ENCODE measurements around the gene MAN1B1. TPM values are rescaled to one million over a fixed set of nuclear protein-coding genes. Genes with fewer than 3 reads are reported as not detected.

Gene MAN1B1
- total and polyA plus RNA-seq, 4 donors = 38.3 to 81.3 (median 62.3) TPM

- WGBS (ENCODE audit: insufficient coverage) = 90% methylated on average over 38 of the region's 38 CpGs
- H3K4me1 ChIP-seq (ENCODE audit: control insufficient read depth, insufficient read depth, low read length) = peaks cover 6% of the 10 kb centered on the region
- no peaks in the 10 kb centered on the region for H3K9me3 ChIP-seq (ENCODE audit: control insufficient read depth, insufficient read depth, low read length)
- H3K36me3 ChIP-seq (ENCODE audit: control insufficient read depth, insufficient read depth, low read length) = peaks cover 83% of the 10 kb centered on the region
- H3K4me3 ChIP-seq (ENCODE audit: low read depth, low read length) = no peak overlapping the region
- peaks cover 9% of the 10 kb centered on the region for H3K27me3 ChIP-seq (ENCODE audit: control insufficient read depth, insufficient read depth, low read length)
- no peak for DNase-seq (ENCODE audit: low read depth in 4 of 6, low spot score in 6 of 6)
- no peak overlapping the region for H3K27ac ChIP-seq (ENCODE audit: low read depth, low read length)
Observed at GRCh38 chr9:137110147-137110910, 23.5 kb downstream of the MAN1B1 start.

- no peak for DNase-seq (ENCODE audit: low read depth in 4 of 6, low spot score in 6 of 6)
- peaks cover 74% of the 10 kb centered on the region for H3K36me3 ChIP-seq (ENCODE audit: control insufficient read depth, insufficient read depth, low read length)
- peaks cover 12% of the 10 kb centered on the region for H3K27me3 ChIP-seq (ENCODE audit: control insufficient read depth, insufficient read depth, low read length)
- 89% methylated on average over 28 of the region's 28 CpGs for WGBS (ENCODE audit: insufficient coverage)
- H3K4me3 ChIP-seq (ENCODE audit: low read depth, low read length) = no peak overlapping the region
- H3K9me3 ChIP-seq (ENCODE audit: control insufficient read depth, insufficient read depth, low read length) = no peaks in the 10 kb centered on the region
- H3K27ac ChIP-seq (ENCODE audit: low read depth, low read length) = no peak overlapping the region
- H3K4me1 ChIP-seq (ENCODE audit: control insufficient read depth, insufficient read depth, low read length) = peaks cover 14% of the 10 kb centered on the region
Observed at GRCh38 chr9:137110911-137111787, 24.4 kb downstream of the MAN1B1 start.

- 87% methylated on average over 29 of the region's 35 CpGs for WGBS (ENCODE audit: insufficient coverage)
- Histone ChIP-seq H3K27me3 (ENCODE audit: control insufficient read depth, insufficient read depth, low read length) (peaks cover 12% of the 10 kb centered on the region), H3K4me3 (ENCODE audit: low read depth, low read length) (no peak overlapping the region), H3K27ac (ENCODE audit: low read depth, low read length) (no peak overlapping the region), H3K9me3 (ENCODE audit: control insufficient read depth, insufficient read depth, low read length) (no peaks in the 10 kb centered on the region), H3K4me1 (ENCODE audit: control insufficient read depth, insufficient read depth, low read length) (peaks cover 16% of the 10 kb centered on the region), H3K36me3 (ENCODE audit: control insufficient read depth, insufficient read depth, low read length) (peaks cover 66% of the 10 kb centered on the region)
- DNase-seq (ENCODE audit: low read depth in 4 of 6, low spot score in 6 of 6) = no peak
Observed at GRCh38 chr9:137111788-137112563, 25.2 kb downstream of the MAN1B1 start.

DNA sequence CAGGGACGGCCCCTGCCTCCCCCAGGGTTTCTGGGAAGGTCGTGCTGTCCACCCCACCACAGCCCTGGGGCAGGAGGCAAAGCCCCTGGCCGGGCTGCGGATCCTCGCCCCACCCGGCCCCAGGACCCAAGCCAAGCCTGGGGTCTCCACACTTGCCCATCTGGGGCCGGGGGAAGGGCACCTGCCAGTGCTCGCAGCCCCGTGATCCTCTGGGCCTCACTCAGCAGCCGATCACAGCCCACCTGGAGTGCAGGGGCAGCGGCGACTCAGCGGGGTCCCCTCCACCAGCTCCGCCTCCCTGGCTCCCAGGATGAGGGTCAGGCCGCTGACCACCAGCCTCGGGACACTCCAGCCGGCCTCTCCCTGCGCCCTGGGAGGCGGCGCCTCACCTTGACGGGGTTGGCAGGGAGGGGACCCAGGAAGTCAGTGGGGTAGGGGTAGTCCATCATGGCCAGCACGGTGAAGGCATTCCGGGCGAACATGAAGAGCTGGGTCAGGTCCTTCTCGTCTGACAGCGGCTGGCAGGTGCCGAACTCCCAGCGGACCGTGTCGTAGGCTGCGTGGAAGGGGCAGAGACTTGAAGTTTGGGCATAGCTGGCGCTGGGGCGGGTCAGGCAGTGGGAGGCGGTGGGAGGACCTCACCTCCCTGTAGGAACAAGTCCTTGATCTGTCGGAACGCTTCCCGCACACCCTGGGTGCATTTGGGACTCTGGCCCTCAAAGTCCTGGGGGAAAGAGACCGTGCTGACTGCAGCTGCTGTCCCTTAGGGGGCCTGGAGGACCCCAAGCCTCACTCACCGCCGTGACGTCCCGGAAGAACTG lies 26.0 kb downstream of the MAN1B1 start:
- 85% methylated on average over 42 of the region's 42 CpGs for WGBS (ENCODE audit: insufficient coverage)
- peaks cover 62% of the 10 kb centered on the region for H3K36me3 ChIP-seq (ENCODE audit: control insufficient read depth, insufficient read depth, low read length)

DNA sequence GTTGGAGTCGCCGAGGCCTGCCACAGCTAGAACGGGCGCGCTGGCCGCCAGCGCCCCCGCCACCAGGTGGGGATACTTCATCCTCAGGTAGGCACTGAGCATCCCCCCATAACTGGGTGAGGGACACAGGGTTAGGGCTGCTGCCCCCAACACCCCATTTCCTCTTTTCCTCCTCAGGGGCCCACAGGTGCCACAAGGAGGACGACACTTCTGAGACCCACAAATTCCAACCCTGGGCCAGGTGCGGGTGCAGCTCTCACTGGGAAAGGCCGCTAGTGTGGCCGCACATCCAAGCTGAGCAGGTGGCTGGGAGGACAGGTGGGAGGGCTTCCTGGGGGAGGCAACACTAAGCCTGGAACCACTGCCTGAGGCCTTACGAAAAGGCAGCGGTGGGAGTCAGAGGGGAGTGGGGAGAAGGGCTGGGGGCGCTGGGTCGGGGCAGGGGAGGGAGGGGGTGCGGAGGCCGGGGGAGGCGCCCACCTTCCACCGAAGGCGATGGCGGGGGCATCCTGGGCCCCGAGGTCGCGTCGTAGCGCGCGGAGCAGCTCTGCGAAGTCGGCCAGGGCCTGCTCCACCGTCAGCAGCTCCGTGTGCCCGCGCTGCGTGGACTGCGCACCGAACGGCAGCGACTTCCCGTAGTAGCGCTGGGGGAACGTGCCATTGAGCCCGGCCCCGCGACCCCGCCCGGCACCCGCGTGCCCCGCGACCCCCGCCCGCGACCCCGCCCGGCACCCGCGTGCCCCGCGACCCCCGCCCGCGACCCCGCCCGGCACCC lies 26.8 kb downstream of the MAN1B1 start:
- H3K27ac ChIP-seq (ENCODE audit: low read depth, low read length) = no peak overlapping the region
- DNase-seq (ENCODE audit: low read depth in 4 of 6, low spot score in 6 of 6) = peak in 1 of 6 donors; percentile 15

More for the DNA sequence above, 26.0 kb downstream of the MAN1B1 start:
- no peak for DNase-seq (ENCODE audit: low read depth in 4 of 6, low spot score in 6 of 6)
- Histone ChIP-seq H3K27me3 (ENCODE audit: control insufficient read depth, insufficient read depth, low read length) (peaks cover 12% of the 10 kb centered on the region), H3K4me3 (ENCODE audit: low read depth, low read length) (no peak overlapping the region), H3K27ac (ENCODE audit: low read depth, low read length) (no peak overlapping the region), H3K4me1 (ENCODE audit: control insufficient read depth, insufficient read depth, low read length) (peaks cover 22% of the 10 kb centered on the region), H3K9me3 (ENCODE audit: control insufficient read depth, insufficient read depth, low read length) (no peaks in the 10 kb centered on the region)

DNA sequence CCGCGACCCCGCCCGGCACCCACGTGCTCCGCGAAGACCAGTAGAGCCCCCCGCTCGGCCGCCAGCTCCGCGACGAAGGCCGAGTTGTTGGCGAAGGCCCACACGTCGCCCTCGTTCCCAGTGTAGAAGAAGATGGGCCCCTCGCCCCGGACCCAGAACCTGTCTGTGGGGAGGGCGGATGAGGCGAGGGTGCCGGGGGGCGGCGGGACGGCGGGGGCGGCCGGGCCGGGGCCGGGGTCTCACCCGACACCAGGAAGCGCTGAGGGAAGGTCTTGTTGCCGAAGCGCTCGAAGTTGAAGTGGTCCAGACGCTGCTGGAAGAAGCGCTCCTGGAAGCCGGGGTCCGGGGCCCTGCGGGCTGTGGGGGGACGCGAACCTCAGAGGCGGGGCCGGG lies 27.4 kb downstream of the MAN1B1 start:
- no peak for DNase-seq (ENCODE audit: low read depth in 4 of 6, low spot score in 6 of 6)
- H3K9me3 ChIP-seq (ENCODE audit: control insufficient read depth, insufficient read depth, low read length) = no peaks in the 10 kb centered on the region
- WGBS (ENCODE audit: insufficient coverage) = 0% methylated on average over 37 of the region's 45 CpGs
- peaks cover 12% of the 10 kb centered on the region for H3K27me3 ChIP-seq (ENCODE audit: control insufficient read depth, insufficient read depth, low read length)
- no peak overlapping the region for H3K27ac ChIP-seq (ENCODE audit: low read depth, low read length)
- H3K4me1 ChIP-seq (ENCODE audit: control insufficient read depth, insufficient read depth, low read length) = peaks cover 22% of the 10 kb centered on the region
- peaks cover 47% of the 10 kb centered on the region for H3K36me3 ChIP-seq (ENCODE audit: control insufficient read depth, insufficient read depth, low read length)
- peak overlapping the region; percentile 18 for H3K4me3 ChIP-seq (ENCODE audit: low read depth, low read length)

More for the DNA sequence above, 26.8 kb downstream of the MAN1B1 start:
- H3K4me3 ChIP-seq (ENCODE audit: low read depth, low read length) = no peak overlapping the region
- H3K9me3 ChIP-seq (ENCODE audit: control insufficient read depth, insufficient read depth, low read length) = no peaks in the 10 kb centered on the region
- peaks cover 54% of the 10 kb centered on the region for H3K36me3 ChIP-seq (ENCODE audit: control insufficient read depth, insufficient read depth, low read length)
- peaks cover 22% of the 10 kb centered on the region for H3K4me1 ChIP-seq (ENCODE audit: control insufficient read depth, insufficient read depth, low read length)
- peaks cover 12% of the 10 kb centered on the region for H3K27me3 ChIP-seq (ENCODE audit: control insufficient read depth, insufficient read depth, low read length)
- 9% methylated on average over 48 of the region's 66 CpGs for WGBS (ENCODE audit: insufficient coverage)

DNA sequence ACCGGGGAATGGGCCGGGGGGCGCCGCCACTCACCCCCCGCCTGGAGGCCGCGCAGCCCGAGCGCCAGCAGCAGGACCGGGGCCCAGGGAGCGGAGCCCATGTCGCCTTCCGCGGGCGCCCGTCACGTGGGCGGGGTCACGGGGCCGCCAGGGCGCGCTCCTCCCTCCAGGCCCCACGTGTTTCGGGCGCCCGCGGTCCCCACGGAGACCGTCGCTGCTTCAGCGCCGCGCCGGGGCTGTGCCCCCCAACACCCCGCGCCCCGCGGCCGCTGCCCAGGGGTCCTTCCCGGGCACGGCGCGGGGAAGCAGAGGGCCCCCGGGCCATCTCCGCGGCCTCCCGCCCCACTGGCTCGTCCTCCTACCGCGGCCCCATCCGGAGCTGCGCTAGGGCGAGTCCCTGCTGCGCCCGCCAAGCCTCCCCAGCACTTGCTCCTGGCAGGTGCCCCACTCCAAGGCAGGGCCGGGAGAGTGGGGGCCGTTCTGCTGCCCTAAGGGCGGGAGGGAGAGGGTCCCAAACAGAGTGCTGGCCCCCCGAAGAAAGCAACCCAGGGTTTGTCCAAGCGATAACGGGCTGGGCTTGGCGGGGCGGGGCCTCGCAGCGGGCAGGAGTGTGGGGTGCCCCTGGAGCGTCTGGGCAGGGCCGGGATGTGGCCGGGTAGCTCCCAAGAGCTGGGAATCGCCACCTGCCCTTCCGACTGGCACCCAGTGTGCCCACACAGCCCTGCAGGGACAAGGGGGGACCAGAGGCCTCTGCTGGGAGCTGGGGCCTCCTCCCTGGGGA lies 28.0 kb downstream of the MAN1B1 start, which contains the start of gene DPP7:
TSS of gene DPP7 (minus strand) at position 121 of the 781 bp plus-strand sequence. CDS start at position 101, 20 bp downstream.
- DNase-seq (ENCODE audit: low read depth in 4 of 6, low spot score in 6 of 6) = peak in 2 of 6 donors; percentile 62 to 78
- no peaks in the 10 kb centered on the region for H3K9me3 ChIP-seq (ENCODE audit: control insufficient read depth, insufficient read depth, low read length)
- peaks cover 12% of the 10 kb centered on the region for H3K27me3 ChIP-seq (ENCODE audit: control insufficient read depth, insufficient read depth, low read length)
- WGBS (ENCODE audit: insufficient coverage) = 4% methylated on average over 70 of the region's 70 CpGs
- H3K36me3 ChIP-seq (ENCODE audit: control insufficient read depth, insufficient read depth, low read length) = peaks cover 41% of the 10 kb centered on the region
- H3K27ac ChIP-seq (ENCODE audit: low read depth, low read length) = no peak within 1 kb of the TSS
- H3K4me1 ChIP-seq (ENCODE audit: control insufficient read depth, insufficient read depth, low read length) = peaks cover 22% of the 10 kb centered on the region
- H3K4me3 ChIP-seq (ENCODE audit: low read depth, low read length) = peak within 1 kb of the TSS; percentile 18
